HepG2 (cell line): ENCODE data around the gene SYNJ2. TPM values are rescaled to one million over a fixed set of nuclear protein-coding genes. Genes with fewer than 3 reads are reported as not detected.

Experiments
- ATAC-seq: fragments of 200-7000 bp; cut with Tn5 transposase; 3 replicates; pipeline ENCODE4 v1.9.1; 2020; ENCODE audit warnings: mild to moderate bottlenecking, moderate library complexity
- BruUV-seq: library from RNA; stranded (reverse); fragments of 400-500 nt; replicated peaks from 2 replicates; lab custom pipeline; 2021; lab: Mats Ljungman, UMichigan
- CTCF ChIA-PET: fragments of 300-600 bp; formaldehyde crosslinking; extraction: SDS; loops from one replicate; lab custom pipeline; 2021; ENCODE audit warnings: low total read pairs, inconsistent platforms, low intra/inter-chr PET ratio; lab: Yijun Ruan, JAX
- POLR2A ChIA-PET: fragments of 350-600 bp; sonication (Branson Sonifier 250); formaldehyde crosslinking; loops from one replicate; lab custom pipeline; 2020; ENCODE audit warnings: antibody characterized with exemption, inconsistent platforms; lab: Yijun Ruan, JAX
- DNase-seq: peaks from one replicate; pipeline ENCODE4 v3.0.0-alpha.2; 2015; ENCODE audit warnings: low spot score
- FAIRE-seq: peaks from 3 replicates; lab custom pipeline; 2011; peaks lifted over from hg19 to GRCh38; lab: Jason Lieb, UNC
- H2AFZ ChIP-seq: one replicate; pipeline ENCODE4 v1.6.1; 2011; ENCODE audit warnings: low read length, inconsistent platforms
- H3K27ac ChIP-seq: fragments of 300-600 bp; 3 replicates; pipeline ENCODE4 v1.8.0; 2011; ENCODE audit warnings: mixed run types, mild to moderate bottlenecking, mixed read lengths, low read length, inconsistent platforms; ENCODE audit not compliant: insufficient read depth; ENCODE audit errors: extremely low read length
- H3K27me3 ChIP-seq, 2 experiments: fragments of 200-600 bp in 1 of 2; 2 replicates in 1 of 2; 3 replicates in 1 of 2; pipeline versions ENCODE4 v1.6.0 to v1.8.0; 2011; ENCODE audit warnings: low read length in 2 of 2, mild to moderate bottlenecking in 2 of 2, moderate library complexity in 2 of 2, inconsistent platforms in 1 of 2; ENCODE audit not compliant: insufficient read depth in 2 of 2, control insufficient read depth in 1 of 2
- H3K36me3 ChIP-seq, 2 experiments: fragments of 200-600 bp in 1 of 2; replicated peaks in 1 of 2; 2 replicates in 1 of 2; 3 replicates in 1 of 2; pipeline versions ENCODE4 v1.5.1 to v1.8.0; 2011; ENCODE audit warnings: low read length in 2 of 2, inconsistent platforms in 1 of 2; ENCODE audit not compliant: insufficient read depth in 2 of 2, control insufficient read depth in 1 of 2
- H3K4me1 ChIP-seq: 2 replicates; pipeline ENCODE4 v1.5.1; 2012; ENCODE audit warnings: low read length, inconsistent platforms; ENCODE audit not compliant: insufficient read depth
- H3K4me2 ChIP-seq: 2 replicates; pipeline ENCODE4 v1.6.0; 2011; ENCODE audit warnings: low read depth, low read length, inconsistent platforms
- H3K4me3 ChIP-seq, 3 experiments: fragments of 200-600 bp in 1 of 3; sonication (generic), shearing (Covaris generic) in 1 of 3; replicated peaks in 1 of 3; 2 replicates each; pipeline ENCODE4 v1.5.1; 2011 to 2016; ENCODE audit warnings: low read length in 3 of 3, inconsistent platforms in 2 of 3, low read depth in 2 of 3, mild to moderate bottlenecking in 2 of 3, control low read depth in 1 of 3, mixed read lengths in 1 of 3; ENCODE audit not compliant: insufficient read depth in 1 of 3
- H3K79me2 ChIP-seq: one replicate; pipeline ENCODE4 v1.6.1; 2011; ENCODE audit warnings: low read length, inconsistent platforms; ENCODE audit not compliant: insufficient read depth
- H3K9ac ChIP-seq: 2 replicates; pipeline ENCODE4 v1.6.0; 2011; ENCODE audit warnings: mild to moderate bottlenecking, low read depth, low read length, inconsistent platforms; ENCODE audit not compliant: insufficient read depth
- H3K9me3 ChIP-seq: 2 replicates; pipeline ENCODE4 v1.5.1; 2012; ENCODE audit warnings: mild to moderate bottlenecking, low read length
- H4K20me1 ChIP-seq: 2 replicates; pipeline ENCODE4 v1.6.0; 2011; ENCODE audit warnings: inconsistent platforms, mild to moderate bottlenecking, low read length, moderate library complexity; ENCODE audit not compliant: insufficient read depth
- AGO2 ChIP-seq: fragments of 200-400 bp; formaldehyde crosslinking; optimal IDR thresholded peaks from 2 replicates; pipeline ENCODE3; 2017; ENCODE audit warnings: mild to moderate bottlenecking, low read depth, low read length, moderate library complexity
- DPF2 ChIP-seq: sonication (generic); formaldehyde crosslinking; IDR thresholded peaks from 2 replicates; pipeline ENCODE4 v1.4.0; 2020; ENCODE audit warnings: mild to moderate bottlenecking, low read depth, missing genetic modification reagents, borderline replicate concordance
- FOXA3 ChIP-seq: IDR thresholded peaks from 2 replicates; pipeline ENCODE4 v1.6.1; 2016; ENCODE audit warnings: missing genetic modification reagents, missing compliant biosample characterization
- KDM1A ChIP-seq: IDR thresholded peaks from 2 replicates; pipeline ENCODE4 v1.6.1; 2016; ENCODE audit warnings: missing compliant biosample characterization
- MAFG ChIP-seq: sonication (generic); formaldehyde crosslinking; IDR thresholded peaks from 2 replicates; pipeline ENCODE4 v1.5.1; 2020; ENCODE audit warnings: mild to moderate bottlenecking, missing genetic modification reagents
- RBM22 ChIP-seq: fragments of 200-400 bp; formaldehyde crosslinking; optimal IDR thresholded peaks from 2 replicates; pipeline ENCODE3; 2017; ENCODE audit warnings: mild to moderate bottlenecking, low read length, moderate library complexity
- SALL1 ChIP-seq: sonication (generic); formaldehyde crosslinking; IDR thresholded peaks from 2 replicates; pipeline ENCODE4 v1.8.0; 2022; ENCODE audit warnings: mild to moderate bottlenecking, missing genetic modification reagents
- TCF7 ChIP-seq: sonication (generic); IDR thresholded peaks from 2 replicates; pipeline ENCODE4 v1.6.1; 2016; ENCODE audit warnings: antibody characterized with exemption, low read depth
- ZFY ChIP-seq: sonication (generic); formaldehyde crosslinking; IDR thresholded peaks from 2 replicates; pipeline ENCODE4 v1.4.0; 2020; ENCODE audit warnings: missing genetic modification reagents
- ZNF576 ChIP-seq: sonication (generic); formaldehyde crosslinking; IDR thresholded peaks from 2 replicates; pipeline ENCODE4 v1.4.0; 2020; ENCODE audit warnings: mild to moderate bottlenecking, missing genetic modification reagents
- WGBS: methylation state at CpG from one replicate; pipeline ENCODE4 v1.1.6; 2017; ENCODE audit warnings: low lambda C conversion rate; 5-methylcytosine and 5-hydroxymethylcytosine counted together
- in situ Hi-C: cut with HindIII; loops from 2 replicates; pipeline ENCODE4 v1.10.0; 2017; ENCODE audit warnings: low pct_unique_long_range_greater_than_20kb; ENCODE audit not compliant: extremely low pct_ligation_motif_present
- intact Hi-C: fragments of 100-400 bp; cut with micrococcal nuclease; formaldehyde crosslinking; loops from one replicate; pipeline ENCODE4 v1.10.0; 2022; ENCODE audit not compliant: unreplicated experiment
- polyA plus RNA-seq, 8 experiments: library from polyadenylated mRNA; depleted of rRNA in 3 of 8; stranded (reverse) in 7 of 8; unstranded in 1 of 8; fragments of >200 nt; fragmentation: Illumina TruSeq in 4 of 8; extraction: Trizol in 4 of 8; gene quantifications; 2 replicates each; pipeline versions ENCODE4 v1.2.1 to v1.2.3, GENCODE V29; 2011 to 2016; ENCODE audit warnings: low read depth in 4 of 8, missing spikeins in 1 of 8, mixed read lengths in 1 of 8; ENCODE audit not compliant: insufficient read depth in 1 of 8
- total RNA-seq, 5 experiments: library from RNA; depleted of rRNA; stranded (reverse); fragments of >200 nt; fragmentation: Illumina TruSeq; extraction: Trizol; gene quantifications; 2 replicates each; pipeline ENCODE4 v1.2.3, GENCODE V29; 2016; ENCODE audit warnings: low read depth in 1 of 5
- TF ChIP-seq, protein P1 (sequence below): sonication (generic); formaldehyde crosslinking; IDR thresholded peaks from 2 replicates; pipeline ENCODE4 v1.5.1; 2020; ENCODE audit warnings: mild to moderate bottlenecking, missing genetic modification reagents, moderate library complexity

Gene SYNJ2
- total and polyA plus RNA-seq, 2 of the 13 experiments (the other 11 are each of a cell fraction or from before 2014, with no cell fraction given): 39.1 to 57.6 TPM

- no peak overlapping the region for H2AFZ ChIP-seq
- TF ChIP-seq SALL1 (CRISPR knock-in tag) (no peak), ZNF576 (no peak), FOXA3 (no peak), TCF7 (0 out of 2 replicates have a peak, but pooled peaks have one; percentile 23)
- TF ChIP-seq, all 625 proteins: peak for 1
- Histone ChIP-seq H3K79me2 (no peaks in the 10 kb centered on the region), H3K9me3 (no peaks in the 10 kb centered on the region), H3K27me3 (no peaks in the 10 kb centered on the region), H3K27ac (peak overlapping the region; percentile 12), H3K36me3 (peaks cover 25 to 77% of the 10 kb centered on the region in 2 experiments), H3K4me2 (no peak overlapping the region), H3K4me3 (no peak overlapping the region), H4K20me1 (no peaks in the 10 kb centered on the region), H3K9ac (no peak overlapping the region), H3K4me1 (peaks cover 14% of the 10 kb centered on the region)
- WGBS: 92% methylated on average over 6 of the region's 6 CpGs
- in situ Hi-C loops (no loop called here), intact Hi-C loops (no loop called here)
- no TSS peak for BruUV-seq
- POLR2A ChIA-PET: no interaction called here
- DNase-seq: peak; percentile 19
- ATAC-seq: no peak
- no peak for FAIRE-seq
- CTCF ChIA-PET: no interaction called here
Observed at GRCh38 chr6:158095031-158095430, 113.4 kb downstream of the SYNJ2 start.

GRCh38 chr6:158095671-158096070 is 114.0 kb downstream of the SYNJ2 start:
- no peak overlapping the region for H3K9ac ChIP-seq
- CTCF ChIA-PET: no interaction called here
- no peaks in the 10 kb centered on the region for H3K27me3 ChIP-seq
- POLR2A ChIA-PET: no interaction called here
- no peak for FAIRE-seq
- H3K79me2 ChIP-seq: no peaks in the 10 kb centered on the region
- in situ Hi-C loops: no loop called here
- peaks cover 14% of the 10 kb centered on the region for H3K4me1 ChIP-seq
- no peak for TF ChIP-seq KDM1A
- TF ChIP-seq RBM22: peak; percentile 21
- no peak for TF ChIP-seq ZFY (CRISPR knock-in tag)
- TF ChIP-seq, protein P1, sequence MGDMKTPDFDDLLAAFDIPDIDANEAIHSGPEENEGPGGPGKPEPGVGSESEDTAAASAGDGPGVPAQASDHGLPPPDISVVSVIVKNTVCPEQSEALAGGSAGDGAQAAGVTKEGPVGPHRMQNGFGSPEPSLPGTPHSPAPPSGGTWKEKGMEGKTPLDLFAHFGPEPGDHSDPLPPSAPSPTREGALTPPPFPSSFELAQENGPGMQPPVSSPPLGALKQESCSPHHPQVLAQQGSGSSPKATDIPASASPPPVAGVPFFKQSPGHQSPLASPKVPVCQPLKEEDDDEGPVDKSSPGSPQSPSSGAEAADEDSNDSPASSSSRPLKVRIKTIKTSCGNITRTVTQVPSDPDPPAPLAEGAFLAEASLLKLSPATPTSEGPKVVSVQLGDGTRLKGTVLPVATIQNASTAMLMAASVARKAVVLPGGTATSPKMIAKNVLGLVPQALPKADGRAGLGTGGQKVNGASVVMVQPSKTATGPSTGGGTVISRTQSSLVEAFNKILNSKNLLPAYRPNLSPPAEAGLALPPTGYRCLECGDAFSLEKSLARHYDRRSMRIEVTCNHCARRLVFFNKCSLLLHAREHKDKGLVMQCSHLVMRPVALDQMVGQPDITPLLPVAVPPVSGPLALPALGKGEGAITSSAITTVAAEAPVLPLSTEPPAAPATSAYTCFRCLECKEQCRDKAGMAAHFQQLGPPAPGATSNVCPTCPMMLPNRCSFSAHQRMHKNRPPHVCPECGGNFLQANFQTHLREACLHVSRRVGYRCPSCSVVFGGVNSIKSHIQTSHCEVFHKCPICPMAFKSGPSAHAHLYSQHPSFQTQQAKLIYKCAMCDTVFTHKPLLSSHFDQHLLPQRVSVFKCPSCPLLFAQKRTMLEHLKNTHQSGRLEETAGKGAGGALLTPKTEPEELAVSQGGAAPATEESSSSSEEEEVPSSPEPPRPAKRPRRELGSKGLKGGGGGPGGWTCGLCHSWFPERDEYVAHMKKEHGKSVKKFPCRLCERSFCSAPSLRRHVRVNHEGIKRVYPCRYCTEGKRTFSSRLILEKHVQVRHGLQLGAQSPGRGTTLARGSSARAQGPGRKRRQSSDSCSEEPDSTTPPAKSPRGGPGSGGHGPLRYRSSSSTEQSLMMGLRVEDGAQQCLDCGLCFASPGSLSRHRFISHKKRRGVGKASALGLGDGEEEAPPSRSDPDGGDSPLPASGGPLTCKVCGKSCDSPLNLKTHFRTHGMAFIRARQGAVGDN (CRISPR knock-in tag): peak; percentile 12; the same call in 1 of the 2 replicates
- TF ChIP-seq DPF2 (CRISPR knock-in tag): no peak
- TF ChIP-seq AGO2: peak; percentile 53
- no peak for TF ChIP-seq MAFG
- DNase-seq: no peak
- H3K36me3 ChIP-seq: peaks cover 23 to 71% of the 10 kb centered on the region in 2 experiments
- no peaks in the 10 kb centered on the region for H4K20me1 ChIP-seq
- no peak for ATAC-seq
- no peak overlapping the region for H3K4me2 ChIP-seq
- no peaks in the 10 kb centered on the region for H3K9me3 ChIP-seq
- H3K4me3 ChIP-seq: no peak overlapping the region
- no peak overlapping the region for H2AFZ ChIP-seq
- no TSS peak for BruUV-seq
- H3K27ac ChIP-seq: peak overlapping the region; percentile 12
- 96% methylated on average over 15 of the region's 15 CpGs for WGBS
- intact Hi-C loops: no loop called here
